ENCODE measurements around the gene RNASEH2C.

RNASEH2C gene

DNA sequence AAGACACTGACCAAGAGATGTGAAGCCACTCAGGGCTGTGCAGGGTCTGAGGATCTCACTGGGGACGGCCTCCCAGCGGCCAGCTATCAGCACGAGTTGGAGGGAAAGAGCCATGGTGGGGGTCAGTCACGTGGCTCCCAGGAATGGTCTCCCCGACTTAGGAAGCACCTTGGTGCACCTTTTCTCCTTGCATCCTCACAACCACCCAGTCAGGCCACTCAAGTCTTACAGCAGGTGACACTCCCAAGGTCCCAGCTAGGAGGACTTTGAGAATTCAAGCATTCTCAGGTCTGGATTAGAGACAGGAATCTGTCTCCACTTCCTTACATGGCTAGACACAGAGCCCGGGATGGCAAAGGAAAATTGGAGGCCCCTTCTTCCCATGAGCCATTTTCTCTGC, 2.7 kb downstream of the RNASEH2C start:
- TF ChIP-seq, protein P1, sequence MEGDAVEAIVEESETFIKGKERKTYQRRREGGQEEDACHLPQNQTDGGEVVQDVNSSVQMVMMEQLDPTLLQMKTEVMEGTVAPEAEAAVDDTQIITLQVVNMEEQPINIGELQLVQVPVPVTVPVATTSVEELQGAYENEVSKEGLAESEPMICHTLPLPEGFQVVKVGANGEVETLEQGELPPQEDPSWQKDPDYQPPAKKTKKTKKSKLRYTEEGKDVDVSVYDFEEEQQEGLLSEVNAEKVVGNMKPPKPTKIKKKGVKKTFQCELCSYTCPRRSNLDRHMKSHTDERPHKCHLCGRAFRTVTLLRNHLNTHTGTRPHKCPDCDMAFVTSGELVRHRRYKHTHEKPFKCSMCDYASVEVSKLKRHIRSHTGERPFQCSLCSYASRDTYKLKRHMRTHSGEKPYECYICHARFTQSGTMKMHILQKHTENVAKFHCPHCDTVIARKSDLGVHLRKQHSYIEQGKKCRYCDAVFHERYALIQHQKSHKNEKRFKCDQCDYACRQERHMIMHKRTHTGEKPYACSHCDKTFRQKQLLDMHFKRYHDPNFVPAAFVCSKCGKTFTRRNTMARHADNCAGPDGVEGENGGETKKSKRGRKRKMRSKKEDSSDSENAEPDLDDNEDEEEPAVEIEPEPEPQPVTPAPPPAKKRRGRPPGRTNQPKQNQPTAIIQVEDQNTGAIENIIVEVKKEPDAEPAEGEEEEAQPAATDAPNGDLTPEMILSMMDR (conservative IDR thresholded peaks at IDR 0.05; ENCODE audit: low read depth, low read length): no peak
- H3K4me3 ChIP-seq (ENCODE audit: low read depth, low read length): no peak overlapping the region
- no peak for DNase-seq (ENCODE audit: low read depth)

DNA sequence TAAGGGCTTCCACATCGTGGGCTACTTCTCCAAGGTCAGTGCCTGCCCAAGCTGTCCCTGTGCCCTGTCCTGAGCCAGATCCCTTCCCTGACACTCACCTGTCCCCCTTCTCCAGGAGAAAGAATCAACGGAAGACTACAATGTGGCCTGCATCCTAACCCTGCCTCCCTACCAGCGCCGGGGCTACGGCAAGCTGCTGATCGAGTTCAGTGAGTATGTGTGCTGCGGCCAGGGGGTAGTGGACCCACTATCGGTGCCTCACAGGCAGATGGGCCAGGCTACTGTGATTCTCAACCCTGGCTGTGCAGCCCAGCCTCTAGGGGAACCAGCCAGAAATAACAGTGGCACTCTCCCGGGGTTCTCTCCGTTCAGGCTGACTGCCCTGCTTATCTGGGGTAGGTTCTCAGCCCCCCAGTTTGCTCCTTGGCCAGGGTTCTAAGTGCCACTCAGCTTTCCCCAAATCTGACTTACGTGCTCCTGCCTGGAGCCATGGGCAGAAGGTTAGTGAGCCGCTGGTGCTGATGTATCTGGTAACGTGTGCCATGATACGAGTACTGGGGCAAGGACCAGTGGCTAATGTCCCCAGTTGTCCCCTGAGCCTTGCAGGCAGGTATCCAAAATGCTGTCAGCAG, 3.7 kb downstream of the RNASEH2C start:
- DNase-seq (ENCODE audit: low read depth): no peak
- TF ChIP-seq, protein P1 (conservative IDR thresholded peaks at IDR 0.05; ENCODE audit: low read depth, low read length): no peak
- no peak overlapping the region for H3K4me3 ChIP-seq (ENCODE audit: low read depth, low read length)

DNA sequence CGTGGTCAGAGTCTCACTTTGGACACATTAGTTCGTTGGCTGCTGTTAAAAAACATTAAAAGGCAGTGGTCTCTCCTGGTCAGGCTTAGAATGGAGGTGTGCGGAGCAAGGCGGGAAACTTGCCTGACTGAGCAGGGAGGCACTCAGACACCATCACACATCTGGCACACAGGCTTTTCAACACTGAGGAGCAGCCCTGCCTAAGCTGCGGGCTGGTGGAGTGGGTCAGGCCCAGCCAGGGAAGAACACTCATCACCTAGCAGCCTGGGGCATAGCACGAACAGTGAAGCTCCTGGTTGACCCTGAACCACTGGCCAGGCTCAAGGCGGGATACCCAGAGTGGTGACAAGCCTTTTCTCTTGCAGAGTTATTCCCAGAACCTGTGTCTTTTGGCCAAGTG, 4.3 kb downstream of the RNASEH2C start:
- H3K4me3 ChIP-seq (ENCODE audit: low read depth, low read length): no peak overlapping the region
- DNase-seq (ENCODE audit: low read depth): no peak
- TF ChIP-seq, protein P1 (conservative IDR thresholded peaks at IDR 0.05; ENCODE audit: low read depth, low read length): no peak

DNA sequence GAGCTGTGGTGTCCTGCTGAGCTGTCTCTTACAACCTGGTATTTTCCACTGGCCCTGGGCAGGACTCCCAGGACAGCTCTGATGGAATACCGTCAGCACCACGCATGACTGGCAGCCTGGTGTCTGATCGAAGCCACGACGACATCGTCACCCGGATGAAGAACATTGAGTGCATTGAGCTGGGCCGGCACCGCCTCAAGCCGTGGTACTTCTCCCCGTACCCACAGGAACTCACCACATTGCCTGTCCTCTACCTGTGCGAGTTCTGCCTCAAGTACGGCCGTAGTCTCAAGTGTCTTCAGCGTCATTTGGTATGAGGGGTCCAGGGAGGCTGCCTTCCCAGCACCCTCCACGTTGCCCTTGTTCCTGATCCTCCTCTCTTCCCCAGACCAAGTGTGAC, 6.2 kb downstream of the RNASEH2C start:
- TF ChIP-seq, protein P1 (conservative IDR thresholded peaks at IDR 0.05; ENCODE audit: low read depth, low read length): no peak
- no peak overlapping the region for H3K4me3 ChIP-seq (ENCODE audit: low read depth, low read length)
- DNase-seq (ENCODE audit: low read depth): no peak

DNA sequence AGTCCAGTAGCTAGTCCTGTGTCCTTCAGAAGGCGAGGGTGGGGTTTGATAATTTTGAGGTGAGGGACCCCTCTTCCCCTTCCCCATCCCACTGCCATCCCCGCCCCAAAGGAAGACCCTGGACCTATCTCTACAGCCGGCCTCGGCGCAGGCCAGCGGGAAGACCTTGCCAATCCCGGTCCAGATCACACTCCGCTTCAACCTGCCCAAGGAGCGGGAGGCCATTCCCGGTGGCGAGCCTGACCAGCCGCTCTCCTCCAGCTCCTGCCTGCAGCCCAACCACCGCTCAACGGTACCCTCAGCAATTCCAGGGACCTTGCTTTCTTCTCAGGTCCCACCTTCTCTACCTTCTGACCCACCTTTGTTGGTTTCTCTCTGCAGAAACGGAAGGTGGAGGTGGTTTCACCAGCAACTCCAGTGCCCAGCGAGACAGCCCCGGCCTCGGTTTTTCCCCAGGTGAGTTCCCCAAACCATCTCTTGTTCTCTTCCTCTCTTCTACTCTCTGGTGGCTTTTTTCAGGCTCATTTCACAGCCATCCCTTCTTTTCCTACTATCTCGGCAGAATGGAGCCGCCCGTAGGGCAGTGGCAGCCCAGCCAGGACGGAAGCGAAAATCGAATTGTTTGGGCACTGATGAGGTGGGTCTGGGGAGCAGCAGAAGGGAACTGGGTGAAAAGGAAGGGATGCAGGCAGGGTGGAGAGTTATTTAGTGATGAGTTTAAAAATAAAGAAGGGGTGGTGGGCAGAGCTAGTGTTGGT, 7.2 kb downstream of the RNASEH2C start:
- TF ChIP-seq, protein P1 (conservative IDR thresholded peaks at IDR 0.05; ENCODE audit: low read depth, low read length): no peak
- no peak for DNase-seq (ENCODE audit: low read depth)
- H3K4me3 ChIP-seq (ENCODE audit: low read depth, low read length): peak overlapping the region; percentile 88

DNA sequence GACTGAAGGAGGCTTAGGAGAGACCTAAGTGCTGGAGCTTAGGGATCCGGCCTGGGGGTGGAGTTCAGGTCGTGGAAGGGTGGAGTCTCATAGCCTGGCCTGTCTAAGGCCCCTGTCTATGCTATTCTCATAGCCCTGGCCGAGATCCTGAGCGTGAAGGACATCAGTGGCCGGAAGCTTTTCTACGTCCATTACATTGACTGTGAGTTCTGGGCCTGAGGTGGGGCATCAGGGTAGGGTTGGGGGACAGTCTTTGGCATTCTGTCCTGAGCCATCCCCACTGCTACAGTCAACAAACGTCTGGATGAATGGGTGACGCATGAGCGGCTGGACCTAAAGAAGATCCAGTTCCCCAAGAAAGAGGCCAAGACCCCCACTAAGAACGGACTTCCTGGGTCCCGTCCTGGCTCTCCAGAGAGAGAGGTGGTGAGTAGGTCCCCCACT, 7.9 kb downstream of the RNASEH2C start:
- no peak for DNase-seq (ENCODE audit: low read depth)
- H3K4me3 ChIP-seq (ENCODE audit: low read depth, low read length): peak overlapping the region; percentile 88
- TF ChIP-seq, protein P1 (conservative IDR thresholded peaks at IDR 0.05; ENCODE audit: low read depth, low read length): no peak
